ENCODE measurements around the gene SLC29A4. TPM values are rescaled to one million over a fixed set of nuclear protein-coding genes. Genes with fewer than 3 reads are reported as not detected.
"Not testable (repeated sequence)": the region's sequence is repeated elsewhere in the genome, so short reads cannot be mapped to it uniquely, and the experiment has no call there.

The SLC29A4 gene
- total RNA-seq, 2 experiments from 2014 or later, result 0.39 to 1.1 TPM

GRCh38 chr7:5248201-5248885, 34.4 kb upstream of the SLC29A4 start:
- ATAC-seq (ENCODE audit: poor library complexity), result no peak
- Histone ChIP-seq H3K27me3 (ENCODE audit: control insufficient read depth in 1 of 2, insufficient read depth in 2 of 2, low read length in 2 of 2) (no peaks in the 10 kb centered on the region), H3K4me3 (ENCODE audit: low read length) (no peak overlapping the region), H3K9me3 (ENCODE audit: control insufficient read depth in 1 of 2, insufficient read depth in 1 of 2, low read length in 2 of 2) (no peaks in the 10 kb centered on the region), H3K36me3 (ENCODE audit: insufficient read depth, low read length) (no peaks in the 10 kb centered on the region), H3K4me1 (ENCODE audit: insufficient read depth, low read length) (no peaks in the 10 kb centered on the region), H3K27ac (ENCODE audit: low read depth in 1 of 2, low read length in 2 of 2) (no peak overlapping the region)
- Mint-ChIP-seq H3K36me3 (ENCODE audit: low read depth) (no peaks in the 10 kb centered on the region), H3K27me3 (no peaks in the 10 kb centered on the region), H3K4me1 (ENCODE audit: low read depth) (no peaks in the 10 kb centered on the region), H3K4me3 (no peak overlapping the region), H3K9me3 (no peaks in the 10 kb centered on the region), H3K27ac (no peak overlapping the region)
- TF ChIP-seq, protein P1, sequence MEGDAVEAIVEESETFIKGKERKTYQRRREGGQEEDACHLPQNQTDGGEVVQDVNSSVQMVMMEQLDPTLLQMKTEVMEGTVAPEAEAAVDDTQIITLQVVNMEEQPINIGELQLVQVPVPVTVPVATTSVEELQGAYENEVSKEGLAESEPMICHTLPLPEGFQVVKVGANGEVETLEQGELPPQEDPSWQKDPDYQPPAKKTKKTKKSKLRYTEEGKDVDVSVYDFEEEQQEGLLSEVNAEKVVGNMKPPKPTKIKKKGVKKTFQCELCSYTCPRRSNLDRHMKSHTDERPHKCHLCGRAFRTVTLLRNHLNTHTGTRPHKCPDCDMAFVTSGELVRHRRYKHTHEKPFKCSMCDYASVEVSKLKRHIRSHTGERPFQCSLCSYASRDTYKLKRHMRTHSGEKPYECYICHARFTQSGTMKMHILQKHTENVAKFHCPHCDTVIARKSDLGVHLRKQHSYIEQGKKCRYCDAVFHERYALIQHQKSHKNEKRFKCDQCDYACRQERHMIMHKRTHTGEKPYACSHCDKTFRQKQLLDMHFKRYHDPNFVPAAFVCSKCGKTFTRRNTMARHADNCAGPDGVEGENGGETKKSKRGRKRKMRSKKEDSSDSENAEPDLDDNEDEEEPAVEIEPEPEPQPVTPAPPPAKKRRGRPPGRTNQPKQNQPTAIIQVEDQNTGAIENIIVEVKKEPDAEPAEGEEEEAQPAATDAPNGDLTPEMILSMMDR (IDR thresholded peaks at IDR 0.05), result no peak
- intact Hi-C loops (cut with DNase I, micrococcal nuclease), result no loop called here
- POLR2A ChIA-PET, result no interaction called here
- CTCF ChIA-PET, result no interaction called here
- no peak for DNase-seq

DNA sequence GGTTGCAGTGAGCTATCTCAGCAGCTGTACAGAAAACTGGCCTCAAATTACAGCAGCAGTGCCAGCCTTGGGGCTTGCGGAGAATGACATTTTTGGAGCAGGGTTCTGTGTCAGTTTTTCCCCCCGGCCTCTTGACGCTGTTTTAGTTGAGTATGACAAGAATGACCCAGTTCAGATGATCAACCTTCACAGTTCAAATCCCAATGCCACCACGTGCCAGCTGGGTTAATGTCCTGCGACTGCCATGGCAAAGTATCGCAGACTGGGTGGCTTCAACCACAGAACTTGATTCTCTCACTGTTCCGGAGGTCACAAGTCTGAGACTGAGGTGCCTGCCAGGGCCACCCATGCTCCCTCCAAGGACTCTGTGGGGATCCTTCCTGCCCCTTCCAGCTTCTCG, 32.0 kb upstream of the SLC29A4 start:
- H3K27ac Mint-ChIP-seq; H3K36me3 ChIP-seq (ENCODE audit: insufficient read depth, low read length); H3K27ac ChIP-seq (ENCODE audit: low read depth in 1 of 2, low read length in 2 of 2); DNase-seq; H3K9me3 Mint-ChIP-seq; H3K4me3 ChIP-seq (ENCODE audit: low read length); H3K36me3 Mint-ChIP-seq (ENCODE audit: low read depth); intact Hi-C loops (cut with DNase I, micrococcal nuclease); H3K4me1 Mint-ChIP-seq (ENCODE audit: low read depth); H3K27me3 ChIP-seq (ENCODE audit: control insufficient read depth in 1 of 2, insufficient read depth in 2 of 2, low read length in 2 of 2); POLR2A ChIA-PET; ATAC-seq (ENCODE audit: poor library complexity); CTCF ChIA-PET; H3K27me3 Mint-ChIP-seq; H3K4me1 ChIP-seq (ENCODE audit: insufficient read depth, low read length); H3K4me3 Mint-ChIP-seq; H3K9me3 ChIP-seq (ENCODE audit: control insufficient read depth in 1 of 2, insufficient read depth in 1 of 2, low read length in 2 of 2): not testable (repeated sequence)

- H3K4me3 ChIP-seq (ENCODE audit: low read length); H3K27ac ChIP-seq (ENCODE audit: low read depth in 1 of 2, low read length in 2 of 2); H3K36me3 Mint-ChIP-seq (ENCODE audit: low read depth); DNase-seq; H3K27me3 Mint-ChIP-seq; H3K4me1 Mint-ChIP-seq (ENCODE audit: low read depth); H3K9me3 ChIP-seq (ENCODE audit: control insufficient read depth in 1 of 2, insufficient read depth in 1 of 2, low read length in 2 of 2); H3K36me3 ChIP-seq (ENCODE audit: insufficient read depth, low read length); H3K4me3 Mint-ChIP-seq; H3K27me3 ChIP-seq (ENCODE audit: control insufficient read depth in 1 of 2, insufficient read depth in 2 of 2, low read length in 2 of 2); H3K4me1 ChIP-seq (ENCODE audit: insufficient read depth, low read length); CTCF ChIA-PET; H3K9me3 Mint-ChIP-seq; POLR2A ChIA-PET; H3K27ac Mint-ChIP-seq; ATAC-seq (ENCODE audit: poor library complexity); intact Hi-C loops (cut with DNase I, micrococcal nuclease): not testable (repeated sequence)
Observed at GRCh38 chr7:5253529-5253928, 29.2 kb upstream of the SLC29A4 start.

DNA sequence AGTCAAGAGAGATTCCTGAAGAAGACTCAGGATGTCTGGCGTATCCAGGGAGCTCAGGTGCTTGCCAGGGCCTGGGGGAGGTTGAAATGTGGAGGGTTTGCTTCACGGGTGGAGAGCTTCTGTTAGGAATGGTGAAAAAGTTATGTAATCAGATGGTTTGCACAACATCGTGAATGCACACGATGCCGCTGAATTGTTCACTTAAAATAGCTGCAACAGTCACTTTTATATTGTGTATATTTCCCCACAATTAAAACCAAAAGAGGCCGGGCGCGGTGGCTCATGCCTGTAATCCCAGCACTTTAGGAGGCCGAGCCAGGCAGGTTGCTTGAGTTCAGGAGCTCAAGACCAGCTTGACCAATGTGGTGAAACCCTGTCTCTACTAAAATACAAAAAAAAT, 28.4 kb upstream of the SLC29A4 start:
- H3K27me3 Mint-ChIP-seq; H3K4me3 ChIP-seq (ENCODE audit: low read length); ATAC-seq (ENCODE audit: poor library complexity); POLR2A ChIA-PET; H3K4me3 Mint-ChIP-seq; H3K27me3 ChIP-seq (ENCODE audit: control insufficient read depth in 1 of 2, insufficient read depth in 2 of 2, low read length in 2 of 2); H3K4me1 Mint-ChIP-seq (ENCODE audit: low read depth); CTCF ChIA-PET; H3K36me3 Mint-ChIP-seq (ENCODE audit: low read depth); H3K9me3 Mint-ChIP-seq; intact Hi-C loops (cut with DNase I, micrococcal nuclease); H3K36me3 ChIP-seq (ENCODE audit: insufficient read depth, low read length); DNase-seq; H3K9me3 ChIP-seq (ENCODE audit: control insufficient read depth in 1 of 2, insufficient read depth in 1 of 2, low read length in 2 of 2); H3K27ac ChIP-seq (ENCODE audit: low read depth in 1 of 2, low read length in 2 of 2); H3K27ac Mint-ChIP-seq; H3K4me1 ChIP-seq (ENCODE audit: insufficient read depth, low read length): not testable (repeated sequence)
